HG03196 (cell line): ENCODE results near the gene KRT3.

Experiments used
- ATAC-seq: cut with Tn5 transposase; IDR thresholded peaks from one replicate; pipeline ENCODE4 v1.9.1; 2021; ENCODE audit not compliant: unreplicated experiment

Gene KRT3

DNA sequence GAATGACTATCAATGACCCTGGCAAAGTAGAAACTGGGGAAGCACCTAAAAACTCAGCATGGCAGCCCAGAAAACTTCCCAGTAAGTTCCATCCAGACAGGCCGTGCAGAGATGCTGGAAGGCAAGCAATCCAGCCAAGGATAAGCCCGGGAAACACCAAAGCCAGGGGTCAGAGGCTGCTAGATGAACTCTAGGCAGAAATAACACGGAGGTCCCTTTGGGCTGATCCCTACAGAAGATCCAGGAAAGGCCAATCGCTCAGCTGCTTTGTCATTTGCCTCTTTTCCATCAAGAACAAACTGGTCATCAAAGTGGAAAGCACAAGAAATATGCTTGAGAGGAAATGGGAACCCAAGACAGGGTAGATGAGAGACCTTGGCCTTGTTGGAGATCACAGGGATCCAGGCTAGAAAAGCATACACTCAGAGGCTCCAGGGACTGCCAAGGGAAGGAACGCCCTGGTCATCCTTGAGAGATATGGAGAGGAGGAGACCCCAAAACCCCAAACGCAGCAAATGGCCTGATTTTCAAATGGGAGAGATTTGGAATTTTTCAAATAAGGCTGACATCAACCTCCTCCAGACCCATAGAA is 31.7 kb upstream of the KRT3 start:
- ATAC-seq = no peak

DNA sequence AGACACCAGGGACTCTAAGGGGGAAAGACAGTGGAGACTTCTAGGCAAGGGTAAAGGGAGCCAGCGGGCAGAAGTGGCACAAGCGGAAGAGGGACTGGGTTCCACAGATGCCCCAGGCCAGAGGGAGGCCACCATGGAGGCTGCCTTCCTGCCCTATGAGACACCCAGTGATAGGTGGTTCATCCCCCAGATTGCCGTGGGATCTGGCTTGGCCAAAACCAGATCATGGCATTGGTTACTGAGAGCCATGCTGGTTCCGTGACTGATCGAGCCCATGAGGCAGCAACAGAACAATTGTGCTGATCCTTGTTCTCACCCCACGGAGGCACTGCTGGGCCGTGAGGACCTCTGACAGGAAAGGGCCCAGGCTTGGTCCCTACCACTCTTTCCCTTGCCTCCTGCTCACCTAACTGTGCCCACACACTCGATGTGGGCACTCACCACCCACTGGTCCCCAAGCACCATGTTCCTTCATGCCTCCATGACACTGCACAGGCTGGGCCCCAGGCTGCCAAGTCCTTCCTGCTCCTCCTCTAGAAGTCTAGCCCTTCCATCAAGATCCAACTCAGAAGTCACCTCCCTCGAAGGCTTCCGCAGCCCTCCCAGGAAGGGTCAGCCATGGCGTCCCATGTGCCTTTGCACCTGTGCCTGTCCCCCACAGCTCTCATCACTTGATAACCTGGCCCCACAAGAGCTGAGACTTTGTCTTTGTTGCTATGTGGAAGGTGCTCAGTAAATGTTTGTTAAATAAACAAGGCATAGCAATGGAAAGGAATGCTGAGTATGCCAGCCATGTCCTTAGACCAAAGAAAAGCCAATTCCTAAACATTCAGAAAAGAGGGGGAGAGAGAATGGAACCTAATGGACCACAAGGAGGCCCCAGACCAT is 30.9 kb upstream of the KRT3 start:
- no peak for ATAC-seq

GRCh38 chr12:52825961-52826360 is 30.0 kb upstream of the KRT3 start:
- no peak for ATAC-seq

- ATAC-seq = no peak
Measured at GRCh38 chr12:52824741-52825410, 29.0 kb upstream of the KRT3 start.

DNA sequence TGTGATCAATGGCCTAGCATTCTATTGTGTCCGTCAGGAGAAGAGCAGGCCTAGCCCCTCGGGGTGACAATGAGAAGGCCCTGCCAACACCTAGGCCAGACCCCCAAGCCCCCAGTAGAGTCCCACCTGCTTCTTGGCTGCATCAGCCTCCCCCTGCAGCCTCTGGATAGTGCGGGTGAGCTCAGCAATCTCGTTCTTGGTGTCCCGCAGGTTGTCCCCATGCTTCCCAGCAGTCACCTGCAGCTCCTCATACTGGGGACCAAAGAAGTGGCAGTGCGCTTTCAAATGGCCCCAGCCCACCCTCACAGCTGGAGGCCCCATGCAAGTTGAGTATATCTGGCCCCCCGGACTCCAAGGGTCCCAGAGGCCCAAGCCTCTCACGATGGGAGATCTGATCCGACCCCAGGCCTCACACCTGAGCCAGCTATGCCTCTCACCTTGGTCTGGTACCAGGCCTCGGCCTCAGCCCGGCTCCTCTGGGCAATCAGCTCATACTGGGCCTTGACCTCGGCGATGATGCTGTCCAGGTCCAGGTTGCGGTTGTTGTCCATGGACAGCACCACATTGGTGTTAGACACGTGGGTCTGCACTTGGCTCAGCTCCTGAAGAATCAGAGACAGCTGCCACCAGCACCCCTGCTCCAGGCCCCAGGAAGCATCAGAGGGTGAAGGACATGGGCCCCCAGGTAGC is 28.0 kb upstream of the KRT3 start:
- no peak for ATAC-seq

- ATAC-seq = no peak
Measured at GRCh38 chr12:52822771-52823510, 27.0 kb upstream of the KRT3 start.

GRCh38 chr12:52821826-52822660 is 26.1 kb upstream of the KRT3 start:
- no peak for ATAC-seq

GRCh38 chr12:52821071-52821730 is 25.3 kb upstream of the KRT3 start:
- ATAC-seq = no peak

GRCh38 chr12:52820521-52820920 is 24.6 kb upstream of the KRT3 start:
- ATAC-seq = no peak

DNA sequence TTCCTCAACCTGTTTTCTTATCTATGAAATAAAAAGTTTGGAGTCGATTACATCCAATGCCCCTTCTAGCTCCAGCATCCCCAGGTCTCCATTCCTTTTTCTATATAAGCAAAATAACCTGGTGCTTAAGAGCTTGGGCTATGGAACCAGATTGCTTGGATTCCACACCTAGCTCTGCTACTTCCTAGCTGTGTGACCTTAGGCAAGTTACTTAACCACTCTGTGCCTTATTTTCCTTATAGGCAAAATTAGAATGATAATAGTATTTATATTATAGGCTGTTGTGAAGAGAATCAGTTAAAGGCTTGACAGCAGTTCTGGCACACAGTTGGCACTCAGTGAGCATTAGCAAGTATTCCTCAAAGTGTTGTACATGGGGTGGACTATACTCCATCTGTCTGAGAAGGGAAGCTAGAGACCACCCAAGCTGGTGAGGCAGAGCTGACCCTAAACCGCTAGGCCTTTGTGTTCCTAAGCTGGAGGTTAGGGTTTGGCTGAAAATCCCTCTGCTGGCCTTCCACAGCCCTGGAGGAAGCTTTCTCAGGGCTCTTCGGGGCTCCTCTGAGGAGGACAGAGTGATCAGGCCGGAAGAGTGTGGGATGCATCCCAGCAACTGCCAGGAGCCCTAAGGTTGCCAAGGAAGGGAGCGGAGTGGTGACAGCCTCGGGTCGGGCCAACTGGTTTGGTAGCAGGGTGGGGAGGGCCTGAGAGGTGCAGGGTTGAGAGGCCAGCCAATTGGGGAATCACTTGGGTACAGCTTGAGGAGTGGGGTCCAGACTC is 24.0 kb upstream of the KRT3 start:
- no peak for ATAC-seq

GRCh38 chr12:52818887-52819420 is 23.0 kb upstream of the KRT3 start:
- no peak for ATAC-seq

GRCh38 chr12:52818388-52818787 is 22.5 kb upstream of the KRT3 start:
- ATAC-seq = no peak

GRCh38 chr12:52817699-52818238 is 21.9 kb upstream of the KRT3 start:
- ATAC-seq = no peak

GRCh38 chr12:52817003-52817698 is 21.2 kb upstream of the KRT3 start:
- ATAC-seq = no peak

- no peak for ATAC-seq
Measured at GRCh38 chr12:52815676-52816588, 20.0 kb upstream of the KRT3 start.

- no peak for ATAC-seq
Measured at GRCh38 chr12:52815161-52815560, 19.2 kb upstream of the KRT3 start.
